Kidney glomerular epithelial cell (primary cell): ENCODE measurements around the gene SERPIND1.
A peak's percentile ranks its signal among the peaks of the same experiment; 100 is the strongest.
"Not testable (repeated sequence)": the region's sequence is repeated elsewhere in the genome, so short reads cannot be mapped to it uniquely, and the experiment has no call there.

Source experiments
- DNase-seq: peaks from one replicate; lab custom pipeline; 2025; lab: John Stamatoyannopoulos, UW

Gene SERPIND1

DNA sequence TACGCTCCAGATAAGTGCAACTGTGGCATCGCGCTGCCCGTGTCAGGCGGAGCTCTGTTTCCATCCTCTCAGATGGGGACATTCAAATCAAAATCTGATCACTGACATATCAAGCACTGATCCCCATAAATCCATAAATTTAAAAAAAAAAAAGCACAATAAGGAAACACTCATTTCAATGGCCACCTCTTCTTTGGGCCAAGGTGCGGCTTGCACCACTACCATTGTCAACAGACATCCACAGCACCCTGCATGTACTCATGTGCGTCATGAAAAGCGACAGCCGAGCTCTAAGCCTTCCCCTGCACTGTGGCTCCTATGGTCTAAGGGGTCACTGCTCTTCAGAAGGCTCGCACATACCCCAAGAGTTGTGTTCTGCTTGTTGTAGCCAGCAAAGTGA lies 26.7 kb upstream of the SERPIND1 start:
- no peak for DNase-seq

DNA sequence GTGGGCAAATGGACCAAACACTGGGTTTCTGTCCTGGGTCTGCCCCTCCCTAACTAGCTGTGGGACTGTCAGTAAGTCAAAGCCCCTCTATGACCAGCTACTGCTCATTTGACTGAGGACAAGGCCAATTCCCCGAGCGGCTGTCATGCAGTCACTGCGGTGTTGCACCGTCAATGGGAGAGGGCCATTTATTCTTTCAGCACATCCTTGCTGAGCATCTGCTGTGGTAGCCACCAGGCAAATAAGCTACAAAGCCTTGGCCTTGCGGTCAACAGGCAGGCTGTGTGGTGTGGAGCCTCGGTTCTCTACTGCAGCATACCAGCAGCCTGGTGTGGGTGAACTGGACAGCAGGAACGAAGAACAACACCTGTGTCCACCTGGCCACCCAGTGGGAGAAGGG lies 25.8 kb upstream of the SERPIND1 start:
- no peak for DNase-seq

DNA sequence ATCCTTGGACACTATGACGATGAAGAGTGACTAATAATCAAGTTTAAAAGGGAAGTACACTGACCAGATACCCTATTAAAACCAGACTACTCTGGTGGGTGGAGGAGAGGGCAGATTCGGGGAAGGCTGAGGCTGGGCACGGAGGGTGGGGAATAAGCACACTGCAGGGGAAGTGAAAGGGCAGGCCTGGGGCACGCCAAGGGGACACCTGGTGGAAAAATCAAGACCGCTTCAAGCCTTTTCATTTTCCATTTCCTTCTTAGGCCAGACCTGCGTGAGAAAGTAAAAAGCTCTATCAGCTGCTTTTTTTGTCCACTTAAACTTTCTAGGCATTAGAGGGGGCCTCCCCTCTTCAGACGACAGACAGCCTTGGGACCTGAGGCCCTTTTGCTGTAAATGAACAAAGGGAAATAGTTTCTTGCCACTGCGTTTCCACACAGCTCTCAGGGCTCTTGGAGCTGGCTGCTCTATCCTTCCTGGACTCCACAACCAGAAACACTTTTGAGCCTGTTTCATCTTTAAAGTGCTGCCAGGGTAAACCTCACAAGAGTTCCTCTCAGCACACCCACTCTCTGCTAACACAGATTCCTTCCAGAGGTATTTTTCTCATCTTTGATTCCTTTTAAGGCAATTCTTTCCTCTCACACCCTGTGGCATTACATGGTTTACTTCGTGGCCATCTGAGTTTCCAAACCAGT lies 25.0 kb upstream of the SERPIND1 start:
- no peak for DNase-seq

- DNase-seq = no peak
Observed at GRCh38 chr22:20749453-20749852, 24.5 kb upstream of the SERPIND1 start.

- peak; percentile 66 for DNase-seq
Observed at GRCh38 chr22:20750461-20751184, 23.3 kb upstream of the SERPIND1 start.

DNA sequence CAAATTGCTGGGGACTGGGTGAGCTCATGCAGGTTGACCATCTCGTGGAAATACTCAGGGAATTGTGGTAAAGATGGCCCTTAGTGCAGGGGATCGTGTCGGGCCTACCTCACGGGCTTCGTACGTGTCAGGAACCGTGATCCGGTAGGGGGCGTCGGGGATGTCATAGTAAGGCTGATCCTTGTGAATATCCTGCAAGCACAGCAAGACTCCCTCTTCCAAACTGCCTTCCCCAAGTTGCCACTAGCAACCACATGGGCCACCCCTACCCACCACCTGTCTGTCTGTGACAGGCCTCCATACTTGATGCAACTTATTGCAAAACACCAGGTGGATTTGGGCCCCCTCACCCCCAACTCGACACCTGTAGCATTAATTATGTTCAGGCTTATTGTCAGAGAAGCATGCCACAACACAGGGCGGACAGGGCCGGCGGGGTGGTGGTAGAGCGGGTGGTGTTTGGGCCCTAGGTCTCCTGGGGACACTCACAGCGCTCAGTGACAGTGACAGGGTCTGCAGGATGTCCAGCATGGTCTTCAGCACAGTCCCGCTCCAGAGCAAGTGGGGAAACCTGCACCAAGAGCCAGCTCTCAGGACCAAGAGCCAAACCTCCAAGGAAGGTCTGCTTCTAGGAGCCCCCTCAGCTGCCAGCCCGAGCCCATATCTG lies 22.6 kb upstream of the SERPIND1 start:
- no peak for DNase-seq

GRCh38 chr22:20752104-20752741 lies 21.7 kb upstream of the SERPIND1 start:
- DNase-seq = no peak

GRCh38 chr22:20752873-20753272 lies 21.0 kb upstream of the SERPIND1 start:
- DNase-seq = no peak

DNA sequence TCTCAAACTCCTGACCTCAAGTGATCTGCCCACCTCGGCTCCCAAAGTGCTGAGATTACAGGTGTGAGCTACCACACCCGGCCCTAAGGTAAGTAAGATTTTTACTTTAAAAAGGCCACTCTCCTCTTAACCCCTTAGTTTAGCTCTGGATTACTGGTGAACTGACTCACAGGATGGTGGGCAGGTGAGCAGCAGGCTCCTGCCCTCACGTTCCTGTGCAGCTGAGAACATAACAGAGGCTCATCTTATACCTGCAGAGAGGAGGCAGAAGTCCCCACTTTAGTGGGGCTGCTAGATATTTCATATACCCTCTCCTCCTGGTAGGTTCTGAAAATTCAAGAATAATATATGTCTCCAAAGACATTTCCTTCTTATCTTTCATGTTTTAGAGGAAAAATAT lies 17.1 kb upstream of the SERPIND1 start:
- no peak for DNase-seq

DNA sequence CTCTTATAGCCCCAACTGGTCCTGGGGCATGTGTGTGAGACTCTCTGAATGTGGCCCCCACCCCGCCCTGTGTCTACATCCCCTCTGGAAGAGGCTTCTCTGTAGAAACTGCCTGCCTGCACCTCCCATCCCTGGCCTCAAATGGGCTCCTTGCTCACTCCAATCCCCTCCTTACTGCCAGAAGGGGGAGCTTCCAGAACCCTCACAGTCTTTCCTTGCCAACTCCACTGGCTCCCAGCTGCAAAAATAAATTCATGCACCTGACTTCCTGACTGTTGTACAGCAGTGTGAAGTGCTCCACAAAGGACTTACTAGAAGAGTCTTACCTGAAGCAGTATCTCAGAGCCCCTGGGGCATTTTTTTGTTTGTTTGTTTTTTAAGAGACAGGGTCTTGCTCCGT lies 15.2 kb upstream of the SERPIND1 start:
- DNase-seq = no peak

GRCh38 chr22:20760084-20760483 lies 13.8 kb upstream of the SERPIND1 start:
- no peak for DNase-seq

- DNase-seq = no peak
Observed at GRCh38 chr22:20761536-20761935, 12.4 kb upstream of the SERPIND1 start.

GRCh38 chr22:20762233-20762796 lies 11.6 kb upstream of the SERPIND1 start:
- no peak for DNase-seq

DNA sequence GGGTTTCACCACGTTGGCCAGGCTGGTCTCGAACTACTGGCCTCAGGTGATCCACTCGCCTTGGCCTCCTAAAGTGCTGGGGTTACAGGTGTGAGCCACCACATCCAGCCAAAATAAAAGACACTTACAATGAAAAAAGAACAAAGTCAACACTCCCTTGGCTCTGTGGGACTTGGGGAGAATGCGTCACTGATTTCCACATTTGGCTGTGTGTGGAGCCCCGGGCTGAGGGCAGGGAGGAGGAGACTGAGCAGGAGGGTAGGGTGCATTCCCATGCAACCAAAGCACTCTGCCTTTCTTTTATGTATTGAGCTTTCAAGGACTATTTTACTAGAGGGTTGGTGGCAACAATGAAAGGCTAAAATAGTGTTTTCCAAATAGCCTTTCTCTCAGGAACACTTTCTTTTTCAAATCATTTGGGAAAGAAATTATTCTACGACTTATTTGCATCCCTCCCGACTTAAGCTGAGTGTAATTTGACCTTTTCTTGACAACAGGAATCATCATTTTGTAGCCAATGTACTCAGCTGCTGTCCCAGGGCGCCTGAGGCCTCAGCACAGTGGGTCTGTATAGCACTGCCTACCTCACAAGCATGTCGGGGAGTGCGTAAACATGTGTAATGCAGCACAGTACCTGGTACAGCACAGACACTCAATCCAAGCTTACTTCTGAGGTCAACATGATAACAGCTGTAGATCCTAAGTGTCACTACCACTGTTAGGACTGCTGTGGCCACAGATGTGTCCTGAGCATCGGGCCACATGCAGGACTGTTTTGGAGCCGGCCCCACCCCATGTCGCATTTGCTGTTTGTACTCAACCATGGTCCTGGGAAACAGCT lies 10.1 kb upstream of the SERPIND1 start:
- DNase-seq = no peak

GRCh38 chr22:20764471-20764720 lies 9.5 kb upstream of the SERPIND1 start:
- no peak for DNase-seq

- DNase-seq = no peak
Observed at GRCh38 chr22:20764729-20765128, 9.2 kb upstream of the SERPIND1 start.

DNA sequence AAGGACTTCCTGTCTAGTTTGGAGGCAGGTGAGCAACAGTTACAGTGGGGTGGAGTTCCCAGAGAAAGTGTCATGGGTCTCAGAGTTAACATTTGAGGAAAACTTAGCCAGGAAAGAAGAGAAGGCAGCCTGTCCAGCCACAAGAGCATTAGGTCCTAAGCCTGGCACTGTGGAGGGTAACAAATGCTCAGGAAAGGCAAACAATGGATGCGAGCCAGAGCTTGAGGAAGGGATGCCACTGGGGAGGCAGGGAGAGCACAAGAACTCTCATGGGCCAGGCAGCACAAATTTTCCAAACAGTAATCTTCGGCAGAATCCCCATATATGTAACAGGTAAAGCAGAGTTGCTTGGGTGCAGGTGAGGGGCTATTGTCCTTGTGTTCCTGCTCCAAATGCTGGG lies 8.0 kb upstream of the SERPIND1 start:
- no peak for DNase-seq

DNA sequence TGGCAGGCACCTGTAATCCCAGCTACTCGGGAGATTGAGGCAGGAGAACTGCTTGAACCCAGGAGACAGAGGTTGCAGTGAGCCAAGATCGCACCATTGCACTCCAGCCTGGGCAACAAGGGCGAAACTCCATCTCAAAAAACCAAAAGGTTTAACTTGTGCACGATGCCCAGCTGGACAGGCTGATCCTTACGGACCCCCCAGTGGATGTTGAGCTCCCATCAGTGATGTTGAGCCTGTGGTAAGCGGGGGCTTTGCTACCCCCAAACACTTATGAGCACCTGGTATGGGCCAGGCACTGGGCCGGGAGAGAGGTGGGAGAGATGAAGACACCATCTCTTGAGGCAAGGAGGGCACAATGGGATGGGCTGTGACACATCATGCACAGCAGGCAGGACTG lies 7.4 kb upstream of the SERPIND1 start:
- no peak for DNase-seq

DNA sequence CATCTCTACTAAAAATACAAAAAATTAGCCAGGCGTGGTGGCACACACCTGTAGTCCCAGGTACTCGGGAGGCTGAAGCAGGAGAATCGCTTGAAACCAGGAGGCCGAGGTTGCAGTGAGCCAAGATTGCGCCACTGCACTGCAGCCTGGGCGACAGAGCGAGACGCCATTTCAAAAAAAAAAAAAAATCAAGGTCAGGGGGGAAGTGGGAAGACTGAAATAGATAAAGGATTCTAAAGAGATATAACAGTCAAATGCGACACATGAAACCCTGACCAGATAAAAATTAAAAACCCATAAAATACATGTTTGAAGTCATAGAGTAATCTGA lies 4.5 kb upstream of the SERPIND1 start:
- not testable (repeated sequence) for DNase-seq

- DNase-seq = no peak
Observed at GRCh38 chr22:20771918-20772625, 1.8 kb upstream of the SERPIND1 start.

DNA sequence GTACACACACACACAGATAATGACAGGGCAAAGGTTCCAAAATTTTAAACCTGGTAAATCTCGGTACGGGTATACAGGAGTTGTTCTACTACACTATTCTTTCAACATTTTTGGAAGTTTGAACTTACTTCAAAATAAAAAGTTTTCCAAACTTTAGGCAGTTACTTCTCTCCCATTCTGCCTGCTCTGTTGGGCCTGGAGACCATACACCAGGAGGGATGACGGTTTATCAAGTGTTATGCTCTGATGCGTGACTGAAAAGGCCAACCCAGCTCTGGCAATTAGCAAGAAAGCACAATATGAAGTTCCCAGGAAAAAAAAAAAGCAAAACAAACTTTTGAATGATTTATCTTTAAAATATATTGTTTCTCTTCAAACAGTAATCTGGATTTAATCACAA lies 969 bp downstream of the SERPIND1 start:
- DNase-seq = no peak
